ENCODE results near the gene ERG. TPM values are rescaled to one million over a fixed set of nuclear protein-coding genes. Genes with fewer than 3 reads are reported as not detected.

Gene ERG
- polyA plus RNA-seq, 1 donor from 2014 or later: not detected

- Histone ChIP-seq H3F3A (ENCODE audit: insufficient read depth, low read length, poor library complexity, severe bottlenecking) (no peaks in the 10 kb centered on the region), H2AFZ (ENCODE audit: low read depth, low read length) (no peak overlapping the region), H3K79me2 (replicated peaks; ENCODE audit: insufficient read depth, low read length) (no peaks in the 10 kb centered on the region), H3K4me3 (ENCODE audit: low read length) (no peak overlapping the region), H4K20me1 (ENCODE audit: insufficient read depth) (no peaks in the 10 kb centered on the region), H3K27ac (ENCODE audit: low read length) (no peak overlapping the region), H3K27me3 (ENCODE audit: insufficient read depth, low read depth, low read length) (no peaks in the 10 kb centered on the region), H3K4me2 (ENCODE audit: low read length) (no peak overlapping the region), H3K36me3 (ENCODE audit: insufficient read depth, low read length) (no peaks in the 10 kb centered on the region), H3K9me2 (ENCODE audit: insufficient read depth, low read length) (no peaks in the 10 kb centered on the region), H3K9me3 (ENCODE audit: low read length) (no peaks in the 10 kb centered on the region), H3K9ac (ENCODE audit: low read length) (no peak overlapping the region)
- TF ChIP-seq TAF1 (IDR thresholded peaks at IDR 0.05; ENCODE audit: low read depth) (no peak), RAD21 (conservative IDR thresholded peaks at IDR 0.05) (no peak), EP300 (conservative IDR thresholded peaks at IDR 0.05; ENCODE audit: poor library complexity, severe bottlenecking) (no peak), POLR2AphosphoS5 (IDR thresholded peaks at IDR 0.05) (no peak), REST (IDR thresholded peaks at IDR 0.05; ENCODE audit: borderline replicate concordance) (no peak), MXI1 (conservative IDR thresholded peaks at IDR 0.05; ENCODE audit: poor library complexity, severe bottlenecking) (no peak), SMC3 (conservative IDR thresholded peaks at IDR 0.05; ENCODE audit: poor library complexity) (no peak), CTCF (IDR thresholded peaks at IDR 0.05; ENCODE audit: poor library complexity, severe bottlenecking) (no peak)
Measured at GRCh38 chr21:38358666-38359065, 139.6 kb downstream of the ERG start.

GRCh38 chr21:38358098-38358497, 140.2 kb downstream of the ERG start:
- no peak overlapping the region for H3K4me3 ChIP-seq (ENCODE audit: low read length)
- no peaks in the 10 kb centered on the region for H3K36me3 ChIP-seq (ENCODE audit: insufficient read depth, low read length)
- no peak overlapping the region for H3K9ac ChIP-seq (ENCODE audit: low read length)
- no peaks in the 10 kb centered on the region for H3K9me3 ChIP-seq (ENCODE audit: low read length)
- no peak overlapping the region for H3K27ac ChIP-seq (ENCODE audit: low read length)
- no peaks in the 10 kb centered on the region for H4K20me1 ChIP-seq (ENCODE audit: insufficient read depth)
- H3K27me3 ChIP-seq (ENCODE audit: insufficient read depth, low read depth, low read length): no peaks in the 10 kb centered on the region
- no peak overlapping the region for H3K4me2 ChIP-seq (ENCODE audit: low read length)
- no peak overlapping the region for H2AFZ ChIP-seq (ENCODE audit: low read depth, low read length)
- no peaks in the 10 kb centered on the region for H3K79me2 ChIP-seq (replicated peaks; ENCODE audit: insufficient read depth, low read length)
- H3K9me2 ChIP-seq (ENCODE audit: insufficient read depth, low read length): no peaks in the 10 kb centered on the region
- H3F3A ChIP-seq (ENCODE audit: insufficient read depth, low read length, poor library complexity, severe bottlenecking): no peaks in the 10 kb centered on the region
- TF ChIP-seq CTCF (IDR thresholded peaks at IDR 0.05; ENCODE audit: poor library complexity, severe bottlenecking): no peak
- no peak for TF ChIP-seq REST (IDR thresholded peaks at IDR 0.05; ENCODE audit: borderline replicate concordance)
- TF ChIP-seq MXI1 (conservative IDR thresholded peaks at IDR 0.05; ENCODE audit: poor library complexity, severe bottlenecking): no peak
- TF ChIP-seq EP300 (conservative IDR thresholded peaks at IDR 0.05; ENCODE audit: poor library complexity, severe bottlenecking): no peak
- TF ChIP-seq TAF1 (IDR thresholded peaks at IDR 0.05; ENCODE audit: low read depth): no peak
- TF ChIP-seq RAD21 (conservative IDR thresholded peaks at IDR 0.05): no peak
- TF ChIP-seq POLR2AphosphoS5 (IDR thresholded peaks at IDR 0.05): no peak
- TF ChIP-seq SMC3 (conservative IDR thresholded peaks at IDR 0.05; ENCODE audit: poor library complexity): no peak
- no peak for TF ChIP-seq EZH2 (IDR thresholded peaks at IDR 0.05; ENCODE audit: borderline replicate concordance, insufficient read depth, low read length, poor library complexity, severe bottlenecking)
